Stimulated activated CD4-positive, alpha-beta T cell treated with anti-CD3 and anti-CD28 coated beads, Interleukin-12 subunit alpha, Interleukin-12 subunit beta, amount 100 ng/mL, for 24 hours (primary cell): ENCODE data around the gene ATP8B4.

ENCODE experiments used
- DNase-seq, 2 experiments: peaks; one replicate each; pipeline ENCODE4 v3.0.0-alpha.2; 2020; ENCODE audit warnings: low read depth in 2 of 2

ATP8B4 gene

GRCh38 chr15:49895347-49896223, 223.4 kb downstream of the ATP8B4 start:
- no peak for DNase-seq

GRCh38 chr15:49890689-49891088, 228.3 kb downstream of the ATP8B4 start:
- no peak for DNase-seq

GRCh38 chr15:49889536-49889935, 229.5 kb downstream of the ATP8B4 start:
- DNase-seq, result no peak

GRCh38 chr15:49888734-49889133, 230.3 kb downstream of the ATP8B4 start:
- no peak for DNase-seq

GRCh38 chr15:49888323-49888693, 230.7 kb downstream of the ATP8B4 start:
- no peak for DNase-seq

- DNase-seq, result no peak
Measured at GRCh38 chr15:49887659-49888322, 231.2 kb downstream of the ATP8B4 start.

DNA sequence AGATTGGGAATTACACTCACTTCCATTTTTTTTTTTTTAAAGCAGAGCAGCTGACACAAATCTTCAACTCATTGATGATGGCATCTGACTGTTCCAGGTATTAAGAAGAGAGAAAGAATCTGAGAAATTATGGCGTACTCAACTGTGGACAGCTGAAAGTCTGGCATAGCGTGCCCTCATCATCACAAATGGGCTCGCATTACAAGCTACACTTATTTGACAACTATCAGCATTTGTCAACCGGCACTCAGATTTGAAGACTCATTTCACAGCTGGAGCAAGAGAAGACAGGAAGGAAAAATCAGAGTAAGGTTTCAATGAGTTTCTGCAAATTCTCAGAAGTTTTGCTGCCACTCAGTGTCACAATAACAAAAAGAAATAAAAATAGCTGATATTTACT, 235.9 kb downstream of the ATP8B4 start:
- no peak for DNase-seq

- no peak for DNase-seq
Measured at GRCh38 chr15:49881866-49882265, 237.2 kb downstream of the ATP8B4 start.

DNA sequence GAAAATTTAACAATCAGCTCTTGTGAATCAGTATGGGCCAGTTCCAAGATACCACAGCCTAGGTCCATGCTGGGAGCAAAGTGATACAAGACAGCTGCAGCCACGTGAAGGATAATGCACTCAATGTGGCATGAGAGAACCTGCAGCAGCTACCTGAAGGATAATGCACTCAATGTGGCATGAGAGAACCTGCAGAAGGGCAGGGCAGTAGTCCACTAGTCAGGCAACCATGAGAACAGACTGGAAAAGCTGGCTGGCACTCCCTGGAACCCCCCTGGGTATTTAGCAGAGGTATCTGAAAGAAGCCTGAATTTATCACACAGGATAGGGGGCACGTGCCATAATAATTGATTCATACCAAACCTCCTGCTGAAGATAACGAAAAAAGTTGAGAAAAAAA, 237.6 kb downstream of the ATP8B4 start:
- DNase-seq, result no peak

GRCh38 chr15:49877873-49878521, 241.0 kb downstream of the ATP8B4 start:
- DNase-seq, result no peak

- no peak for DNase-seq
Measured at GRCh38 chr15:49877117-49877872, 241.7 kb downstream of the ATP8B4 start.

GRCh38 chr15:49876401-49877038, 242.5 kb downstream of the ATP8B4 start:
- no peak for DNase-seq

GRCh38 chr15:49875392-49875791, 243.6 kb downstream of the ATP8B4 start:
- no peak for DNase-seq

GRCh38 chr15:49870472-49870871, 248.6 kb downstream of the ATP8B4 start:
- DNase-seq, result no peak

DNA sequence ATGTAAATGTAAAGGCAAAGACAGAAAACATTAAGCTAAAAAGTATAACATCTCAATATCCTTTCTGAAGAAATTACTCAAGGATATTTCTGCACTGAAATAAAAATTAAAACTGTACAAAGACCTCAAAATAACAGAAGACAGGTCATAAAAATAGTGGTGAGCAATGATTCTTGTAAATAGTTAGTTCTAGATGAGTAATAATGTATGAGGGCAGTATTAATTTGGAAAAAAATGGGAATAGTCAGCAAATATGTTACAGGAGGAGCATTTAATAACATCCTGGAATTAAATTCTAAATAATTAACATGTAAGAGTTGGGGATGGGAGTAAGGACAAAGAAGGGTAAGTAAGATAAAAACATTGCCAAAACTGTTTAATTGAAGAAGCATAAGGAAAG, 250.7 kb downstream of the ATP8B4 start:
- no peak for DNase-seq

- DNase-seq, result no peak
Measured at GRCh38 chr15:49865925-49866757, 252.9 kb downstream of the ATP8B4 start.

- no peak for DNase-seq
Measured at GRCh38 chr15:49864251-49864650, 254.8 kb downstream of the ATP8B4 start.

- no peak for DNase-seq
Measured at GRCh38 chr15:49863431-49864224, 255.4 kb downstream of the ATP8B4 start.

DNA sequence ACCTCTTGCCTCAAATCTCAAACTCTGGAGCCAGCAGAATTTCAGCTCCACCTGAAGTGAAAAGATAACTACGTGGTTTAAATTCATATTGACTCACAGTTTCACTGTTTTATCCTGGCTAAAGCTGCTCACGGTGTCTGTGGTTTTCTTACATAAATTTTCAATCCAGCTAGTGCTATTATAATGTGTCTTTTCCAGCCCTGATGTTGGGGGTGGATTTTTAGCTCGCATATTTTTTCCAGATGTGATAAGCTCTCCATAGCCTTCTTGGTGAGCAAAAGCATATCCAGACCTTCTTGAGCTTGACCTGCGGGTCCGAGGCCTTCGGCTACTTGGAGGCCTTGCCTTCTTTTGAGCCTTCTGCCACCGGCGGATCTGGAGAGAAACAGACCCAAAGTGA, 258.9 kb downstream of the ATP8B4 start:
- no peak for DNase-seq
